Measurements from ENCODE around the gene IFTAP. TPM values are rescaled to one million over a fixed set of nuclear protein-coding genes. Genes with fewer than 3 reads are reported as not detected.

IFTAP gene
- total RNA-seq, 1 donor = 25.5 TPM

GRCh38 chr11:36577859-36578258 is 16.4 kb upstream of the IFTAP start:
- no peak overlapping the region for H3K4me3 ChIP-seq (ENCODE audit: low read depth, low read length)
- TF ChIP-seq, protein P1, sequence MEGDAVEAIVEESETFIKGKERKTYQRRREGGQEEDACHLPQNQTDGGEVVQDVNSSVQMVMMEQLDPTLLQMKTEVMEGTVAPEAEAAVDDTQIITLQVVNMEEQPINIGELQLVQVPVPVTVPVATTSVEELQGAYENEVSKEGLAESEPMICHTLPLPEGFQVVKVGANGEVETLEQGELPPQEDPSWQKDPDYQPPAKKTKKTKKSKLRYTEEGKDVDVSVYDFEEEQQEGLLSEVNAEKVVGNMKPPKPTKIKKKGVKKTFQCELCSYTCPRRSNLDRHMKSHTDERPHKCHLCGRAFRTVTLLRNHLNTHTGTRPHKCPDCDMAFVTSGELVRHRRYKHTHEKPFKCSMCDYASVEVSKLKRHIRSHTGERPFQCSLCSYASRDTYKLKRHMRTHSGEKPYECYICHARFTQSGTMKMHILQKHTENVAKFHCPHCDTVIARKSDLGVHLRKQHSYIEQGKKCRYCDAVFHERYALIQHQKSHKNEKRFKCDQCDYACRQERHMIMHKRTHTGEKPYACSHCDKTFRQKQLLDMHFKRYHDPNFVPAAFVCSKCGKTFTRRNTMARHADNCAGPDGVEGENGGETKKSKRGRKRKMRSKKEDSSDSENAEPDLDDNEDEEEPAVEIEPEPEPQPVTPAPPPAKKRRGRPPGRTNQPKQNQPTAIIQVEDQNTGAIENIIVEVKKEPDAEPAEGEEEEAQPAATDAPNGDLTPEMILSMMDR (IDR thresholded peaks at IDR 0.05; ENCODE audit: insufficient read depth, low read depth, low read length) = no peak
- DNase-seq (ENCODE audit: low read depth) = no peak

DNA sequence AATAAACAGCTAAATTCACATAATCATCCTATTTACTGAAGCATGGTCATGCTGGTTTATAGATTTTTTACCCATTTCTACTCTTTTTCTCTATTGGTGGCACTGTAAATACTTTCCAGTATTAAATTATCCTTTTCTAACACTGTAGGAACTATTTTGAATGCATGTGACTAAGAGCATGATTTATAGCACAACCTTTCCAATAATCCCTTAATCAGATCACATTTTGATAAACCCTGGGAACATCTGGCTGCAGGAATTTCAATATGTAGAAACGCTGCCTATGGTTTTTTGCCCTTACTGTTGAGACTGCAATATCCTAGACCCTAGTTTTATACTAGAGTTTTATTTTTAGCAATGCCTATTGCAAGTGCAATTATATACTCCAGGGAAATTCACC is 15.8 kb upstream of the IFTAP start:
- H3K4me3 ChIP-seq (ENCODE audit: low read depth, low read length) = no peak overlapping the region
- no peak for DNase-seq (ENCODE audit: low read depth)
- TF ChIP-seq, protein P1 (IDR thresholded peaks at IDR 0.05; ENCODE audit: insufficient read depth, low read depth, low read length) = no peak

DNA sequence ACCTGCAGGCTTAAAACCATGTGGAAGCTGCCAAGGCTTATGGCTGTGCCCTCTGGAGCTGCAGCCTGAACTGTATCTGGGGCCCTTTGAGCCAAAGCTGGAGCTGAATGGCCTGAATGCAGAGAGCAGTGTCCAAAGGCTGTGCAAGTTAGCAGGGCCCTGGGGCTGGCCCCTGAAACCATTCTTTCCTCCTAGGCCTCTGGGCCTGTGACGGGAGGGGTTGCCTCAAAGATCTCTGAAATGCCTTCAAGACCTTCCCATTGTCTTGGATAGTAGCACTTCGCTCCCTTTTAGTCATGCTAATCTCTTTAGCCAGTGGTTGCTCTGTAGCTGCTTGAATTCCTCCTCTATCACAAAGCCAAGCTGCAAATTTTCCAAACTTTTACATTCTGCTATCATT is 12.8 kb upstream of the IFTAP start:
- no peak for DNase-seq (ENCODE audit: low read depth)
- TF ChIP-seq, protein P1 (IDR thresholded peaks at IDR 0.05; ENCODE audit: insufficient read depth, low read depth, low read length) = no peak
- no peak overlapping the region for H3K4me3 ChIP-seq (ENCODE audit: low read depth, low read length)

DNA sequence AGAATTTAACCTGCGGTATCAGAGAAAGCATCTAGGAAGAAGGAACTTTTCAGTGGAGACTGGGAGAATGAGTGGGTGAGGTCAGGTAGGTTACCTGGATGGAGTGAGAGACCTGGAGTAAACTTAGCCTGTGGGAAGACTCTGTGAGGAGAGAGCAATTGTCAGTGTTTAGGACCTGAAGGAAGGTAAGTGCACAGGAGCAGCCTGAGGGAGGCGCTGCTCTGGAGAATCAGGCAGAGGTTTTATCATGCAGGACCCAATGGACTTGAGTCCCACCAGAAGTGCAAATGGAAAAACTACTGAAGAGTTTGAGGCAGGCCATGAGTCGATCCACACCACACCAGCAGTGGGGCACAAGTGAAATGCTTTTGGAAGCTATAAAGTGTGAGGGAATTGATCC is 10.6 kb upstream of the IFTAP start:
- TF ChIP-seq, protein P1 (IDR thresholded peaks at IDR 0.05; ENCODE audit: insufficient read depth, low read depth, low read length) = no peak
- no peak for DNase-seq (ENCODE audit: low read depth)
- no peak overlapping the region for H3K4me3 ChIP-seq (ENCODE audit: low read depth, low read length)

DNA sequence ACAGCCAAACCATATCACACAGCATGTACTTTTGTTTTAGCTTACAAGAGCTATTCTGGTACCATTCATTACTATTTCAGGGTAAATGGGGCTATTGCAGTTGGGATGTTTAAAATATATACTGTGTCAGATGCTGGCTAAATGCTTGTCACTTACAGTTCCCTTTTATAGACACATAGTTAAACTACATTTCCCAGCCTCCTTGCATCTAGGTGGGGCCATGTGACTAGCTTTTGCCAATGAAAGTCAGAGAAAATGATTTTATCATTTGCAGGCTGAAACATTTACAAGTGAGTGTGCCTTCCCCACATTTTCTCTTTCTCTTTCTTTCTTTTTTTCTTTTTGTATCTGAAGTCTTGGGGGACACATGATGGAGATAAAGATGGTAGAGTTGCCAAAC is 7.8 kb upstream of the IFTAP start:
- TF ChIP-seq, protein P1 (IDR thresholded peaks at IDR 0.05; ENCODE audit: insufficient read depth, low read depth, low read length) = no peak
- DNase-seq (ENCODE audit: low read depth) = no peak
- no peak overlapping the region for H3K4me3 ChIP-seq (ENCODE audit: low read depth, low read length)

GRCh38 chr11:36588099-36588498 is 6.2 kb upstream of the IFTAP start:
- TF ChIP-seq, protein P1 (IDR thresholded peaks at IDR 0.05; ENCODE audit: insufficient read depth, low read depth, low read length) = no peak
- DNase-seq (ENCODE audit: low read depth) = no peak
- no peak overlapping the region for H3K4me3 ChIP-seq (ENCODE audit: low read depth, low read length)

DNA sequence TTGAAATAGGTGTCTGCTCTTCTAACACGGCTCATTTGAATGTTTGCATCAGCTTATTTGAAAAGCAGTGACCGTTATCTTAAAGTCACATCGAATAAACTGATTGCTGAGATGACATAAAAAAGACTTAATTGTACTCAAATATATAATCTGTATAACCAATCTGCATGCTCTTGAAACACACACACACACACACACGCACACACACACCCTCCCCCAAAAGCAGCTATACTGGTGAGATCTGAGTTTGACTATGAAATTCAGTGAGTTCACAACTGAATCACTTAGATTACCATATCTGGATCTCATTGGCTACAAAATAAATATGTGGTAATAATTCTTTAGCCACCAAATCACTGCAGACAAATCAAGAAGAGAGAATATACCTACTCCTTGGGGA is 3.8 kb upstream of the IFTAP start:
- H3K4me3 ChIP-seq (ENCODE audit: low read depth, low read length) = no peak overlapping the region
- TF ChIP-seq, protein P1 (IDR thresholded peaks at IDR 0.05; ENCODE audit: insufficient read depth, low read depth, low read length) = no peak
- DNase-seq (ENCODE audit: low read depth) = no peak
